Activated T-helper 17 cell treated with anti-CD3 and anti-CD28 coated beads, Interleukin-2, amount 50 U/mL, for 72 hours (primary cell): ENCODE measurements around the gene MIER2. TPM values are rescaled to one million over a fixed set of nuclear protein-coding genes. Genes with fewer than 3 reads are reported as not detected.
"Not testable (repeated sequence)": the region's sequence is repeated elsewhere in the genome, so short reads cannot be mapped to it uniquely, and the experiment has no call there.

Experiments used
- ATAC-seq: fragments of 150-1000 bp; cut with Tn5 transposase; replicated peaks from 2 replicates; pipeline ENCODE4 v1.10.0; 2021; ENCODE audit warnings: mild to moderate bottlenecking, moderate library complexity
- H3K27ac Mint-ChIP-seq: one replicate; pipeline ENCODE4 v1.8.0; 2022; ENCODE audit warnings: mixed read lengths
- H3K27me3 Mint-ChIP-seq: one replicate; pipeline ENCODE4 v1.8.0; 2022; ENCODE audit warnings: mixed read lengths
- H3K36me3 Mint-ChIP-seq: one replicate; pipeline ENCODE4 v1.8.0; 2022; ENCODE audit warnings: low read depth, mild to moderate bottlenecking, mixed read lengths
- H3K4me1 Mint-ChIP-seq: one replicate; pipeline ENCODE4 v1.8.0; 2022; ENCODE audit warnings: mixed read lengths
- H3K4me3 Mint-ChIP-seq: one replicate; pipeline ENCODE4 v1.8.0; 2022; ENCODE audit warnings: mild to moderate bottlenecking, mixed read lengths
- H3K9me3 Mint-ChIP-seq: one replicate; pipeline ENCODE4 v1.8.0; 2022; ENCODE audit warnings: mixed read lengths
- total RNA-seq, 2 donors: library from RNA; stranded (reverse); gene quantifications; one replicate each; pipeline ENCODE4 v1.2.3, GENCODE V29; 2022

Gene MIER2
- total RNA-seq, 2 donors from 2014 or later = 23.2 TPM

- Mint-ChIP-seq H3K4me1 (no peaks in the 10 kb centered on the region), H3K27ac (no peak overlapping the region), H3K36me3 (no peaks in the 10 kb centered on the region), H3K4me3 (no peak overlapping the region), H3K9me3 (no peaks in the 10 kb centered on the region), H3K27me3 (peaks cover 29% of the 10 kb centered on the region)
- ATAC-seq = no peak
Observed at GRCh38 chr19:273393-273792, 71.2 kb downstream of the MIER2 start.

- H3K4me1 Mint-ChIP-seq = no peaks in the 10 kb centered on the region
- H3K27me3 Mint-ChIP-seq = peaks cover 27% of the 10 kb centered on the region
- H3K27ac Mint-ChIP-seq = no peak overlapping the region
- H3K9me3 Mint-ChIP-seq = no peaks in the 10 kb centered on the region
- no peak overlapping the region for H3K4me3 Mint-ChIP-seq
- ATAC-seq = no peak
- H3K36me3 Mint-ChIP-seq = no peaks in the 10 kb centered on the region
Observed at GRCh38 chr19:271856-272255, 72.7 kb downstream of the MIER2 start.

- not testable (repeated sequence) for H3K27ac Mint-ChIP-seq, ATAC-seq, H3K4me3 Mint-ChIP-seq, H3K36me3 Mint-ChIP-seq, H3K4me1 Mint-ChIP-seq, H3K9me3 Mint-ChIP-seq
- peaks cover 31% of the 10 kb centered on the region for H3K27me3 Mint-ChIP-seq
Observed at GRCh38 chr19:270766-271318, 73.8 kb downstream of the MIER2 start.

- Mint-ChIP-seq H3K27me3 (peaks cover 39% of the 10 kb centered on the region), H3K27ac (no peak overlapping the region), H3K9me3 (no peaks in the 10 kb centered on the region), H3K4me1 (no peaks in the 10 kb centered on the region), H3K4me3 (no peak overlapping the region), H3K36me3 (no peaks in the 10 kb centered on the region)
- no peak for ATAC-seq
Observed at GRCh38 chr19:269241-269640, 75.4 kb downstream of the MIER2 start.

GRCh38 chr19:262125-262524 lies 82.5 kb downstream of the MIER2 start:
- Mint-ChIP-seq H3K9me3 (no peaks in the 10 kb centered on the region), H3K36me3 (no peaks in the 10 kb centered on the region), H3K4me1 (no peaks in the 10 kb centered on the region), H3K27me3 (peaks cover 33% of the 10 kb centered on the region), H3K27ac (peak overlapping the region; percentile 49), H3K4me3 (peak overlapping the region; percentile 35)
- ATAC-seq = peak; percentile 77

GRCh38 chr19:256804-257203 lies 87.8 kb downstream of the MIER2 start:
- H3K27ac Mint-ChIP-seq, H3K4me3 Mint-ChIP-seq, H3K36me3 Mint-ChIP-seq, ATAC-seq, H3K9me3 Mint-ChIP-seq, H3K4me1 Mint-ChIP-seq: not testable (repeated sequence)
- H3K27me3 Mint-ChIP-seq = peaks cover 34% of the 10 kb centered on the region

Other genes starting within 250 kb of the MIER2 start
- gene OR4F17, start 237.7 kb downstream of the MIER2 start, total RNA-seq = not detected
- 1 to 10 TPM; 1.3 to 3.8 TPM for gene PLPP2, start 53.4 kb downstream of the MIER2 start, total RNA-seq
- gene C2CD4C, start 64.4 kb upstream of the MIER2 start, total RNA-seq = under 1 TPM; 0.13 to 0.40 TPM
- gene SHC2, start 116.2 kb upstream of the MIER2 start, total RNA-seq = under 1 TPM in 1 of 2 donors, not detected in 1; 0.26 TPM
- gene MADCAM1, start 151.7 kb upstream of the MIER2 start, total RNA-seq = under 1 TPM in 1 of 2 donors, not detected in 1; 0.29 TPM
- 10 to 100 TPM in 1 of 2 donors, 1 to 10 TPM in 1; 6.3 to 14.1 TPM for gene TPGS1, start 162.7 kb upstream of the MIER2 start, total RNA-seq
- gene CDC34, start 187.0 kb upstream of the MIER2 start, total RNA-seq = 10 to 100 TPM; 31.4 to 44.5 TPM
- gene GZMM, start 199.3 kb upstream of the MIER2 start, total RNA-seq = 10 to 100 TPM; 30.5 to 31.3 TPM
- 100 to 1,000 TPM; 170 to 244 TPM for gene BSG, start 227.8 kb upstream of the MIER2 start, total RNA-seq
- under 1 TPM; 0.58 to 0.98 TPM for gene HCN2, start 245.1 kb upstream of the MIER2 start, total RNA-seq